Measurements from ENCODE around the gene PLEKHB2. TPM values are rescaled to one million over a fixed set of nuclear protein-coding genes. Genes with fewer than 3 reads are reported as not detected.

PLEKHB2 gene
- total and polyA plus RNA-seq, 2 experiments from 2014 or later = 39.8 to 99.2 TPM

- no peak for TF ChIP-seq ZNF462 (CRISPR knock-in tag; IDR thresholded peaks at IDR 0.05)
- no peak for TF ChIP-seq ETS1 (IDR thresholded peaks at IDR 0.05)
- no peak for TF ChIP-seq ZNF331 (CRISPR knock-in tag; IDR thresholded peaks at IDR 0.05; ENCODE audit: low read depth)
- TF ChIP-seq EZH2phosphoT487 (IDR thresholded peaks at IDR 0.05; ENCODE audit: unreplicated experiment) = no peak
- no peak for TF ChIP-seq CREB1 (CRISPR knock-in tag; IDR thresholded peaks at IDR 0.05; ENCODE audit: low read depth)
Measured at GRCh38 chr2:131130298-131130596, 25.1 kb downstream of the PLEKHB2 start (continued).

GRCh38 chr2:131132729-131133128 lies 27.6 kb downstream of the PLEKHB2 start:
- no peaks in the 10 kb centered on the region for H3K4me1 ChIP-seq (ENCODE audit: insufficient read depth)
- H3F3A ChIP-seq (replicated peaks; ENCODE audit: low read depth) = no peaks in the 10 kb centered on the region
- ATAC-seq (peak; percentile 52), DNase-seq (ENCODE audit: low spot score) (no peak)
- H4K20me1 ChIP-seq (replicated peaks; ENCODE audit: insufficient read depth) = peaks cover 32% of the 10 kb centered on the region
- H3K36me3 ChIP-seq (ENCODE audit: insufficient read depth) = peaks cover 15% of the 10 kb centered on the region
- Mint-ChIP-seq H3K4me1 (no peaks in the 10 kb centered on the region), H3K36me3 (ENCODE audit: low read depth) (peaks cover 80% of the 10 kb centered on the region), H3K9me3 (peaks cover 8% of the 10 kb centered on the region; the same call in 1 of the 3 replicates), H3K27me3 (ENCODE audit: insufficient read depth, low read depth, poor library complexity) (peaks cover 6% of the 10 kb centered on the region), H3K4me3 (no peak overlapping the region), H3K27ac (no peak overlapping the region)
- H3K4me3 ChIP-seq = no peak overlapping the region
- H3K79me2 ChIP-seq (replicated peaks; ENCODE audit: insufficient read depth) = peaks cover 28% of the 10 kb centered on the region
- no peaks in the 10 kb centered on the region for H3K9me2 ChIP-seq (ENCODE audit: insufficient read depth)
- no peak overlapping the region for H2AFZ ChIP-seq
- H3K4me2 ChIP-seq = no peak overlapping the region
- no peaks in the 10 kb centered on the region for H3K27me3 ChIP-seq (ENCODE audit: insufficient read depth)
- no peak overlapping the region for H3K27ac ChIP-seq (ENCODE audit: low read depth)
- no peak for TF ChIP-seq CTCF (conservative IDR thresholded peaks at IDR 0.05; ENCODE audit: low read depth in 2 of 2)
- no peak for TF ChIP-seq JUNB (IDR thresholded peaks at IDR 0.05; ENCODE audit: unreplicated experiment)
- TF ChIP-seq ZNF331 (CRISPR knock-in tag; IDR thresholded peaks at IDR 0.05; ENCODE audit: low read depth) = no peak
- TF ChIP-seq ETS1 (IDR thresholded peaks at IDR 0.05) = no peak
- TF ChIP-seq EZH2 (IDR thresholded peaks at IDR 0.05; ENCODE audit: low read depth, unreplicated experiment) = no peak
- no peak for TF ChIP-seq STAT1 (IDR thresholded peaks at IDR 0.05; ENCODE audit: unreplicated experiment)
- TF ChIP-seq EZH2phosphoT487 (IDR thresholded peaks at IDR 0.05; ENCODE audit: unreplicated experiment) = no peak
- no peak for TF ChIP-seq NANOG (IDR thresholded peaks at IDR 0.05; ENCODE audit: borderline replicate concordance)
- no peak for TF ChIP-seq REST (IDR thresholded peaks at IDR 0.05; ENCODE audit: unreplicated experiment)
- TF ChIP-seq POLR2AphosphoS5 (IDR thresholded peaks at IDR 0.05; ENCODE audit: low read depth) = no peak
- TF ChIP-seq CREB1 (CRISPR knock-in tag; IDR thresholded peaks at IDR 0.05; ENCODE audit: low read depth) = no peak

Measured in GM23338 (cell line).